ENCODE results near the gene MAML3.

The MAML3 gene

GRCh38 chr4:139986689-139987501 is 167.1 kb downstream of the MAML3 start:
- no peak for DNase-seq

- no peak for DNase-seq
Observed at GRCh38 chr4:139986106-139986505, 167.9 kb downstream of the MAML3 start.

GRCh38 chr4:139985401-139985800 is 168.6 kb downstream of the MAML3 start:
- no peak for DNase-seq

GRCh38 chr4:139984471-139984870 is 169.5 kb downstream of the MAML3 start:
- no peak for DNase-seq

- peak; percentile 14 for DNase-seq
Observed at GRCh38 chr4:139978692-139979091, 175.3 kb downstream of the MAML3 start.

GRCh38 chr4:139977838-139978609 is 176.0 kb downstream of the MAML3 start:
- DNase-seq, result no peak

GRCh38 chr4:139975830-139976272 is 178.1 kb downstream of the MAML3 start:
- no peak for DNase-seq

GRCh38 chr4:139973616-139974015 is 180.4 kb downstream of the MAML3 start:
- DNase-seq, result no peak

- no peak for DNase-seq
Observed at GRCh38 chr4:139973015-139973414, 181.0 kb downstream of the MAML3 start.

GRCh38 chr4:139972305-139972704 is 181.7 kb downstream of the MAML3 start:
- no peak for DNase-seq

GRCh38 chr4:139971111-139971510 is 182.9 kb downstream of the MAML3 start:
- DNase-seq, result no peak

- no peak for DNase-seq
Observed at GRCh38 chr4:139969635-139970266, 184.2 kb downstream of the MAML3 start.

GRCh38 chr4:139968831-139969230 is 185.2 kb downstream of the MAML3 start:
- no peak for DNase-seq

- no peak for DNase-seq
Observed at GRCh38 chr4:139966383-139966782, 187.6 kb downstream of the MAML3 start.

- no peak for DNase-seq
Observed at GRCh38 chr4:139965789-139966188, 188.2 kb downstream of the MAML3 start.

- DNase-seq, result no peak
Observed at GRCh38 chr4:139963708-139964107, 190.3 kb downstream of the MAML3 start.

- DNase-seq, result no peak
Observed at GRCh38 chr4:139962130-139962684, 191.8 kb downstream of the MAML3 start.

GRCh38 chr4:139961344-139961946 is 192.5 kb downstream of the MAML3 start:
- no peak for DNase-seq

- no peak for DNase-seq
Observed at GRCh38 chr4:139959396-139959795, 194.6 kb downstream of the MAML3 start.

- no peak for DNase-seq
Observed at GRCh38 chr4:139958739-139959098, 195.3 kb downstream of the MAML3 start.

- DNase-seq, result no peak
Observed at GRCh38 chr4:139957986-139958738, 195.8 kb downstream of the MAML3 start.

- no peak for DNase-seq
Observed at GRCh38 chr4:139957065-139957464, 196.9 kb downstream of the MAML3 start.
